Esophagus squamous epithelium (tissue), 5 donors: ENCODE results near the gene ACSS3. TPM values are rescaled to one million over a fixed set of nuclear protein-coding genes. Genes with fewer than 3 reads are reported as not detected.

Source experiments
- DNase-seq: peaks from one replicate; lab custom pipeline; 2025; lab: John Stamatoyannopoulos, UW
- H3K27ac ChIP-seq, 4 donors: fragments of 200-600 bp; sonication (generic); one replicate each; pipeline ENCODE4 v1.5.1; 2016 to 2019; ENCODE audit warnings: mild to moderate bottlenecking in 1 of 4
- H3K27me3 ChIP-seq, 4 donors: fragments of 200-600 bp; sonication (generic); 1 replicate in 3 of 4; 2 replicates in 1 of 4; pipeline versions ENCODE4 v1.5.1 to v1.6.0; 2017 to 2021; ENCODE audit warnings: antibody characterized with exemption in 1 of 4
- H3K36me3 ChIP-seq, 3 donors: fragments of 200-600 bp; sonication (generic); one replicate each; pipeline ENCODE4 v1.5.1; 2016 to 2019
- H3K4me1 ChIP-seq, 3 donors: fragments of 200-600 bp; sonication (generic); one replicate each; pipeline ENCODE4 v1.5.1; 2017 to 2019
- H3K4me3 ChIP-seq, 4 donors: fragments of 200-600 bp; sonication (generic); 1 replicate in 3 of 4; 2 replicates in 1 of 4; pipeline ENCODE4 v1.5.1; 2016 to 2019; ENCODE audit warnings: mild to moderate bottlenecking in 2 of 4, moderate library complexity in 1 of 4
- H3K9me3 ChIP-seq, 3 donors: fragments of 200-600 bp; sonication (generic); one replicate each; pipeline ENCODE4 v1.5.1; 2016 to 2019
- POLR2A ChIP-seq, 4 donors: fragments of 450-650 bp; IDR thresholded peaks; one replicate each; pipeline ENCODE4 v1.6.1; 2017; ENCODE audit warnings: antibody characterized with exemption in 4 of 4, mild to moderate bottlenecking in 4 of 4, moderate library complexity in 3 of 4
- WGBS, 2 donors: methylation state at CpG; one replicate each; pipeline ENCODE4 v1.1.5; 2018; 5-methylcytosine and 5-hydroxymethylcytosine counted together
- intact Hi-C: fragments of 100-400 bp; cut with DNase I; formaldehyde crosslinking; loops from one replicate; pipeline ENCODE4 v1.15.0; 2022
- total RNA-seq, 4 donors: library from RNA; depleted of rRNA; stranded (reverse); fragments of >200 nt; gene quantifications; one replicate each; pipeline ENCODE4 v1.1.0, GENCODE V29; 2016
- TF ChIP-seq, protein P1 (sequence below), 6 experiments: fragments of 450-650 bp in 4 of 6; fragments of 200-600 bp in 2 of 6; sonication (generic) in 2 of 6; IDR thresholded peaks; one replicate each; pipeline ENCODE4 v1.5.1; 2016 to 2019; ENCODE audit warnings: antibody characterized with exemption in 6 of 6, mild to moderate bottlenecking in 4 of 6, moderate library complexity in 4 of 6
- donor health status: DM: yes; HTN: yes; CAD: no.

The ACSS3 gene
- total RNA-seq, 4 donors from 2014 or later = 0.35 to 7.4 (median 1.0) TPM

DNA sequence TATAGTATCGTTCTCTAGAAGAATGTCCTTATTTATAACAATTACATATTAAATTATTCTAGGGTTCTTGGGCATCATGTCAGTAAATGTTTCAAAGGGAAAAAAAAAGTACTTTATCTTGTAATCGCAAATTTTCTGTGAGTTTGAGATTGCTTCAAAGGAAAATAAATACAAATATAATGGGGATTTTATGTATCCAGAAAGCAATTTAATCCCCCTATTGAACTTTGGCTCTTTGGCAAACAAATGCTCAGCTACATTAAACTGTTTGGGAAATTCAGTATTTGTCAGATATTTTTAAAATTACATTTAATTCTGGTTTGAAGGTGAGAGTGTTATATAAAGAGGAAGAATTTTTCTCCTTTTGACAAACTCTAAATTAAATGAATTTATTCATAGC is 8.0 kb downstream of the ACSS3 start:
- no peaks in the 10 kb centered on the region for H3K4me1 ChIP-seq
- H3K4me3 ChIP-seq = no peak overlapping the region
- H3K36me3 ChIP-seq = no peaks in the 10 kb centered on the region
- no peaks in the 10 kb centered on the region for H3K27me3 ChIP-seq
- H3K9me3 ChIP-seq = no peaks in the 10 kb centered on the region
- TF ChIP-seq, protein P1, sequence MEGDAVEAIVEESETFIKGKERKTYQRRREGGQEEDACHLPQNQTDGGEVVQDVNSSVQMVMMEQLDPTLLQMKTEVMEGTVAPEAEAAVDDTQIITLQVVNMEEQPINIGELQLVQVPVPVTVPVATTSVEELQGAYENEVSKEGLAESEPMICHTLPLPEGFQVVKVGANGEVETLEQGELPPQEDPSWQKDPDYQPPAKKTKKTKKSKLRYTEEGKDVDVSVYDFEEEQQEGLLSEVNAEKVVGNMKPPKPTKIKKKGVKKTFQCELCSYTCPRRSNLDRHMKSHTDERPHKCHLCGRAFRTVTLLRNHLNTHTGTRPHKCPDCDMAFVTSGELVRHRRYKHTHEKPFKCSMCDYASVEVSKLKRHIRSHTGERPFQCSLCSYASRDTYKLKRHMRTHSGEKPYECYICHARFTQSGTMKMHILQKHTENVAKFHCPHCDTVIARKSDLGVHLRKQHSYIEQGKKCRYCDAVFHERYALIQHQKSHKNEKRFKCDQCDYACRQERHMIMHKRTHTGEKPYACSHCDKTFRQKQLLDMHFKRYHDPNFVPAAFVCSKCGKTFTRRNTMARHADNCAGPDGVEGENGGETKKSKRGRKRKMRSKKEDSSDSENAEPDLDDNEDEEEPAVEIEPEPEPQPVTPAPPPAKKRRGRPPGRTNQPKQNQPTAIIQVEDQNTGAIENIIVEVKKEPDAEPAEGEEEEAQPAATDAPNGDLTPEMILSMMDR (IDR thresholded peaks at IDR 0.05) = no peak
- DNase-seq = no peak
- intact Hi-C loops = no loop called here
- WGBS, 2 donors = 65 to 66% methylated on average over 2 of the region's 2 CpGs
- no peak overlapping the region for H3K27ac ChIP-seq

DNA sequence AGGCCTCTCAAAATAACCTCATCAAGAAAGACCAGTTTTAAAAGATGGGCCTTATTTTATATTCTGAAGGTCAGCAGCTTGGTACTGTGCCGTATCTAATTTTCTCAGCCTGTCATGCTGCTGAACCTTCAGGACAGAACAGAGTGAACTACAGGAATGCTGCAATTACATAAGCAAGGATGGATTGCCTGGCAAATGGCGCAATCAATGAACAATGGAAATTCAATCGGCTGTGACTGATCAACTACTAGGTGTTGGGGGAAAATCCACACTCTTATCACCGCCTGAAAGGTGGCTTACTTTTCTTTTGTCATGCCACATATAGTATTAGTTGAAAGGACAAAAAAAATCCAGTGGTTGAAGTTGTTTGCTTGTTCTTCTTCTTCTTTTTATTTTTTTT is 8.5 kb downstream of the ACSS3 start:
- no peaks in the 10 kb centered on the region for H3K9me3 ChIP-seq
- WGBS, 2 donors = 36 to 54% methylated on average over 4 of the region's 4 CpGs
- no peaks in the 10 kb centered on the region for H3K4me1 ChIP-seq
- H3K27me3 ChIP-seq = no peaks in the 10 kb centered on the region
- no peak overlapping the region for H3K27ac ChIP-seq
- no peak for TF ChIP-seq POLR2A (IDR thresholded peaks at IDR 0.05)
- TF ChIP-seq, protein P1 (IDR thresholded peaks at IDR 0.05) = no peak
- no peaks in the 10 kb centered on the region for H3K36me3 ChIP-seq
- DNase-seq = no peak
- intact Hi-C loops = no loop called here
- no peak overlapping the region for H3K4me3 ChIP-seq

DNA sequence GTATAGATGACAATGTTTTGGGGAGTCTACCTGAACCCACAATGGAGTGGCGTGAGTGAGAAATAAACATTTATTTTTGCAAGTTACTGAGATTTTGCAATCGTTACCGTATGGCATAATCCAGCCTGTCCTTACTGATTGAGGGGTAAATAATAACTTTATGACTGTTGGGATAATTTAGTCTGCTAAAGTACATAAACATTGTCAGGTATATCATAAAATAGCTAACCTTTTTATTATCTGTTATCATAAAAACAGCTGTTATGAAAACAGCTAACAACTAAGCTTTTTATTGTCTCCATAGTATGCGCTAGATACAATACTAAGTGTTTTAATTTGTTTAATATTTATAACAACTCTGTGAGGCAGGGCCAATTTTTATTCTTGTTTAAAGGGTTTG is 10.3 kb downstream of the ACSS3 start:
- Histone ChIP-seq H3K27ac (no peak overlapping the region), H3K36me3 (no peaks in the 10 kb centered on the region), H3K4me3 (no peak overlapping the region), H3K4me1 (no peaks in the 10 kb centered on the region), H3K27me3 (no peaks in the 10 kb centered on the region), H3K9me3 (no peaks in the 10 kb centered on the region)
- TF ChIP-seq, protein P1 (IDR thresholded peaks at IDR 0.05) = no peak
- no peak for TF ChIP-seq POLR2A (IDR thresholded peaks at IDR 0.05)
- DNase-seq = no peak
- WGBS, 2 donors = 90 to 91% methylated on average over 4 of the region's 4 CpGs
- intact Hi-C loops = no loop called here

DNA sequence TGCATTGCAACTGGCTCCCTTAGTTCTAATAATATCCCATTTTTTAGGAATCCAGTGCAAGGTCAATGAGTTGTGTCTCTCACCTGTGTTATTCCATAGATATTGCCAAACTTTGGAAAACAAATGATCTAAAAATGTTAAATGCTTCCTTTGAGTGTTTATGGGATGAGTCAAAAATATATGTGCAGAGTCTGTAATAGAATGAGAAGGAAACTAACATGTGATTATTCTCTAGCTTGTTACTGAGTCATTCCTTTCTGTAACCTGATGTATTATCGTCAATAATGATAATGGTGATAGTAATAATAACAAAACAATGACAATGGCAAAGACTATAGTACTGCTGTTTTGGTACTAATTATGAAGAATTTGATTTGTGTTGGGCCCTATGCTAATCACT is 11.5 kb downstream of the ACSS3 start:
- intact Hi-C loops = no loop called here
- Histone ChIP-seq H3K27ac (no peak overlapping the region), H3K36me3 (no peaks in the 10 kb centered on the region), H3K4me3 (no peak overlapping the region), H3K4me1 (no peaks in the 10 kb centered on the region), H3K9me3 (no peaks in the 10 kb centered on the region), H3K27me3 (no peaks in the 10 kb centered on the region)
- 84 to 86% methylated on average over 1 of the region's 1 CpG for WGBS, 2 donors
- DNase-seq = no peak
- TF ChIP-seq, protein P1 (IDR thresholded peaks at IDR 0.05) = no peak
- no peak for TF ChIP-seq POLR2A (IDR thresholded peaks at IDR 0.05)

DNA sequence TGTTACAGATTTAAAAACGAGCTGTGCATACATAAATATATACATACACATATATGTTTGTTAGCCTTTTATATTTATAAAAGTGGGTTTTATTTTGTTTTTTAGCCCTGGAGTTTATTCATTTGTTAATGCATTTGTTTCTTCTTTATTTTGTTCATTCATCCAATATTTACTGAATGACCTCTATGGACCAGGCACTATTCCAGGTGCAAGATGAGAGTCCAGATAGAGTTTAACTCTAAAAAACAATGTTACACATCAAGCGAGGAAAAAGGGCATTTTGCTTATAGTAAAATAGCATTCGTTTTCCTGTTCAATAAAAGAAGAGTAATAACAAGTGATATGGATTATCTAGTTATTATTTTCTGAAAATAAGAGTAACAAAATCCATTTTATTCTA is 14.2 kb downstream of the ACSS3 start:
- no peaks in the 10 kb centered on the region for H3K36me3 ChIP-seq
- no peaks in the 10 kb centered on the region for H3K27me3 ChIP-seq
- TF ChIP-seq POLR2A (IDR thresholded peaks at IDR 0.05) = no peak
- TF ChIP-seq, protein P1 (IDR thresholded peaks at IDR 0.05) = no peak
- no peak overlapping the region for H3K4me3 ChIP-seq
- no peak overlapping the region for H3K27ac ChIP-seq
- WGBS, 2 donors = 58 to 61% methylated on average over 3 of the region's 3 CpGs
- DNase-seq = no peak
- intact Hi-C loops = no loop called here
- no peaks in the 10 kb centered on the region for H3K4me1 ChIP-seq
- no peaks in the 10 kb centered on the region for H3K9me3 ChIP-seq
